ENCODE measurements around the gene SUGCT. TPM values are rescaled to one million over a fixed set of nuclear protein-coding genes. Genes with fewer than 3 reads are reported as not detected.

SUGCT gene
- total and polyA plus RNA-seq, 8 donors: 0.87 to 8.0 (median 2.9) TPM; not detected in 1

- 88 to 96% (median 92%) methylated on average over 1 of the region's 1 CpG for WGBS, 5 donors
- Histone ChIP-seq H3K27ac (no peak overlapping the region), H3K27me3 (no peaks in the 10 kb centered on the region), H3K9me3 (no peaks in the 10 kb centered on the region), H3K4me3 (no peak overlapping the region), H3K36me3 (no peaks in the 10 kb centered on the region), H3K4me1 (no peaks in the 10 kb centered on the region)
- DNase-seq: no peak
- no peak for TF ChIP-seq EP300 (IDR thresholded peaks at IDR 0.05)
- no peak for TF ChIP-seq POLR2A (IDR thresholded peaks at IDR 0.05)
- no peak for TF ChIP-seq CTCF (IDR thresholded peaks at IDR 0.05)
- no peak for TF ChIP-seq POLR2AphosphoS5 (IDR thresholded peaks at IDR 0.05)
- intact Hi-C loops (cut with DNase I; ENCODE audit: low total_unique reads): no loop called here
These were observed 569.4 kb downstream of the SUGCT start for GRCh38 chr7:40704172-40704571.

- H3K9me3 ChIP-seq: no peaks in the 10 kb centered on the region
- H3K27me3 ChIP-seq: no peaks in the 10 kb centered on the region
- H3K36me3 ChIP-seq: no peaks in the 10 kb centered on the region
- H3K4me1 ChIP-seq: no peaks in the 10 kb centered on the region
- no peak for DNase-seq
- intact Hi-C loops (cut with DNase I; ENCODE audit: low total_unique reads): no loop called here
- TF ChIP-seq CTCF (IDR thresholded peaks at IDR 0.05) (no peak), POLR2AphosphoS5 (IDR thresholded peaks at IDR 0.05) (no peak), EP300 (IDR thresholded peaks at IDR 0.05) (no peak), POLR2A (IDR thresholded peaks at IDR 0.05) (no peak)
- no peak overlapping the region for H3K27ac ChIP-seq
- no peak overlapping the region for H3K4me3 ChIP-seq
- WGBS, 5 donors: 81 to 94% (median 88%) methylated on average over 3 of the region's 3 CpGs
These were observed 572.0 kb downstream of the SUGCT start for GRCh38 chr7:40706829-40707228.

GRCh38 chr7:40709062-40709964, 574.5 kb downstream of the SUGCT start:
- no peaks in the 10 kb centered on the region for H3K9me3 ChIP-seq
- H3K4me1 ChIP-seq: peaks cover 0 to 4% (median 0%) of the 10 kb centered on the region in 4 donors
- DNase-seq: no peak
- no peaks in the 10 kb centered on the region for H3K27me3 ChIP-seq
- 77 to 83% (median 79%) methylated on average over 6 of the region's 6 CpGs for WGBS, 5 donors
- no peak for TF ChIP-seq CTCF (IDR thresholded peaks at IDR 0.05)
- TF ChIP-seq POLR2A (IDR thresholded peaks at IDR 0.05): no peak
- no peak for TF ChIP-seq EP300 (IDR thresholded peaks at IDR 0.05)
- TF ChIP-seq POLR2AphosphoS5 (IDR thresholded peaks at IDR 0.05): no peak
- no peaks in the 10 kb centered on the region for H3K36me3 ChIP-seq
- H3K27ac ChIP-seq: no peak overlapping the region
- H3K4me3 ChIP-seq: no peak overlapping the region
- intact Hi-C loops (cut with DNase I; ENCODE audit: low total_unique reads): no loop called here

- Histone ChIP-seq H3K4me3 (no peak overlapping the region), H3K4me1 (peaks cover 0 to 9% (median 6%) of the 10 kb centered on the region in 4 donors), H3K27ac (no peak overlapping the region), H3K36me3 (no peaks in the 10 kb centered on the region), H3K27me3 (no peaks in the 10 kb centered on the region), H3K9me3 (no peaks in the 10 kb centered on the region)
- DNase-seq: no peak
- intact Hi-C loops (cut with DNase I; ENCODE audit: low total_unique reads): no loop called here
- 89 to 97% (median 95%) methylated on average over 6 of the region's 6 CpGs for WGBS, 5 donors
- no peak for TF ChIP-seq EP300 (IDR thresholded peaks at IDR 0.05)
- TF ChIP-seq POLR2AphosphoS5 (IDR thresholded peaks at IDR 0.05): no peak
- no peak for TF ChIP-seq POLR2A (IDR thresholded peaks at IDR 0.05)
- TF ChIP-seq CTCF (IDR thresholded peaks at IDR 0.05): no peak
These were observed 576.9 kb downstream of the SUGCT start for GRCh38 chr7:40711706-40712105.

All from stomach (tissue), 9 donors.